Spinal cord (tissue), 10 donors: Measurements from ENCODE around the gene C8G. TPM values are rescaled to one million over a fixed set of nuclear protein-coding genes. Genes with fewer than 3 reads are reported as not detected.

Experiments
- DNase-seq, 6 donors: peaks; one replicate each; pipeline versions ENCODE4 v3.0.0 to v3.0.0-alpha.2; 2013 to 2015; ENCODE audit warnings: low spot score in 6 of 6, low read depth in 4 of 6
- H3K27ac ChIP-seq: one replicate; pipeline ENCODE4 v1.5.1; 2013; ENCODE audit warnings: low read depth, low read length, control low read depth
- H3K27me3 ChIP-seq: one replicate; pipeline ENCODE4 v1.6.1; 2013; ENCODE audit warnings: low read length; ENCODE audit not compliant: control insufficient read depth, insufficient read depth
- H3K36me3 ChIP-seq: one replicate; pipeline ENCODE4 v1.6.1; 2013; ENCODE audit warnings: low read length; ENCODE audit not compliant: control insufficient read depth, insufficient read depth
- H3K4me1 ChIP-seq: one replicate; pipeline ENCODE4 v1.6.1; 2013; ENCODE audit warnings: low read length; ENCODE audit not compliant: control insufficient read depth, insufficient read depth
- H3K4me3 ChIP-seq: one replicate; pipeline ENCODE4 v1.5.1; 2013; ENCODE audit warnings: low read depth, low read length, control low read depth
- H3K9me3 ChIP-seq: one replicate; pipeline ENCODE4 v1.6.1; 2013; ENCODE audit warnings: low read length; ENCODE audit not compliant: control insufficient read depth, insufficient read depth
- WGBS: methylation state at CpG from one replicate; pipeline ENCODE4 v1.1.5; 2013; ENCODE audit warnings: missing lambda C conversion rate; ENCODE audit not compliant: insufficient coverage; 5-methylcytosine and 5-hydroxymethylcytosine counted together
- polyA plus RNA-seq, 2 donors: library from polyadenylated mRNA; unstranded; fragments of 120-200 nt; gene quantifications; one replicate each; pipeline ENCODE4 v1.2.1, GENCODE V29; 2013; ENCODE audit not compliant: insufficient read length in 2 of 2
- total RNA-seq, 2 donors: library from RNA; depleted of rRNA in 1 of 2; stranded (reverse); fragments of 120-200 nt in 1 of 2; fragments of >200 nt in 1 of 2; gene quantifications; one replicate each; pipeline versions ENCODE4 v1.2.3 to v1.2.4, GENCODE V29; 2013 to 2014
- donor health status: healthy.

Gene C8G
- total and polyA plus RNA-seq, 4 donors = 1.3 to 1.7 (median 1.6) TPM; not detected in 1

DNA sequence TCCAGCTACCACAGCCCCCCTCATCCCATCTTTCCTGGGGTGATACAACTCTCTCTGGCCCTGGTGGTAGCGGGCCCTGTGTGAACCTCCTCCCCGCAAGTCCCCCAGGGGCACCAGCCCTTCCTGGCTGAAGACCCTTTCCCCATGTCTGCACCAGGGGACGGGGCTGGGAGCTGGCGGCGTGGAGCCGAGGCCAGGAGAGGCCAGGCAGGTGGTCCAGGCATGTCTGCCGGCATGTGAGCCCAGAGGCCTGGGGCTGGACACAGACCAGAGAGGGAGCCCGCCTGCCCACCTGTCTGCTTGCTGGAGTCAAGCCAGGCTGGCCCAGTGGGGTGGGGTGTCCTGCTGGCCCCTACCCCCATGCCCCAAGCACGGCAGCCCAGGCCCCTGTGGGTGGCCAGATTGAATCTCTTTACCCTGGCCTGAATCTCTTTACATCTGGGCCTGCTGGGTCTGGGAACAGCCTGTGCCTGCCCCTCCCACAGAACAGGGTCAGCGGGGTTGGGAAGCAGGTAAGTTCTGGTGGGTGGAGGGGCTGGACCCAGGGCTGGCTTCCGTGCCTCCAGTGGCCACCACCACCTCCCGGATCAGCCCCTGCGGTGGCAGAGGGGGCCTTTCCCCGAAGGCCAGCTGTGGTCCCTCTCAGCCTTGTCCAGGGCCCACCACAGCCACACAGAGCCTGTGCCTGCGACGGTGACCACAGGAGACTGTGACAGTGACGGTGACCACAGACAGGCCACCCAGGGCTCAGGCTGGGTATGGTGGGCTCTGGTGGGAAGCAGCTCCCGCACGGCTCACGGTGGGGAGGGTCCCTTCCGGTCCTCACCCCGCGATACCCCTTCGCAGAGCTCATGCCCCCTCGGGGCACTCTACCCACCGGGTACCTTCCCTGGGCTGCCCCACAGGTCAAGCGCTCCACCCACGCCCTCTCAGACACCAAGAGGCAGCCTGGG lies 14.1 kb downstream of the C8G start:
- 76% methylated on average over 26 of the region's 28 CpGs for WGBS
- peak overlapping the region; percentile 61 for H3K27ac ChIP-seq

DNA sequence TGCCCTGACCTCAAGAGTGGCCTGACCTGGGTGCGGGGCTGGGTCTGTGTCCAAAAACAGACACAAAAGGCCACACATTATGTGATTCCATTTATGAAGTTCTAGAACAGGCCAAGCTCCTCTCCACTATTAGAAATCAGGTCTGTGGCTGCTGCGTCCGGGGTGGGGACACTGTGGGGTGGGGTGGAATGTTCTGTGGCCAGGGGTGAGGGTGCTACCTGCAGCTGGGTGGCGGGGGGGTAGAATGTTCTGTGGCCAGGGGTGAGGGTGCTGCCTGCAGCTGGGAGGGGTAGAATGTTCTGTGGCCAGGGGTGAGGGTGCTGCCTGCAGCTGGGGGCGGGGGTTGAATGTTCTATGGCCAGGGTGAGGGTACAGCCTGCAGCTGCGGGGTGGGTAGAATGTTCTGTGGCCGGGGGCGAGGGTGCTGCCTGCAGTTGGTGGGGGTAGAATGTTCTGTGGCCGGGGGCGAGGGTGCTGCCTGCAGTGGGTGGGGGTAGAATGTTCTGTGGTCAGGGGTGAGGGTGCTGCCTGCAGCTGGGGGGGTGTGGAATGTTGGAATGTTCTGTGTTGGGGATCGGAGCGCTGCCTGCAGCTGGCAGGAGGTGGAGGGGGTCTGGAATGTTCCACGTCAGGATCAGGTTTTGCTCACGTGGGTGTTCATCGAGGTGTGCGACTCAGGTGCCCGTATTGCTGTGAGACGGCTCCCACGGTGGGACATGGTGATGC lies 15.3 kb downstream of the C8G start:
- Histone ChIP-seq H3K36me3 (no peaks in the 10 kb centered on the region), H3K4me1 (peaks cover 24% of the 10 kb centered on the region), H3K27ac (peak overlapping the region; percentile 61), H3K9me3 (no peaks in the 10 kb centered on the region), H3K27me3 (no peaks in the 10 kb centered on the region), H3K4me3 (no peak overlapping the region)
- DNase-seq = no peak
- WGBS = 87% methylated on average over 15 of the region's 19 CpGs

More for the DNA sequence above, 14.1 kb downstream of the C8G start:
- Histone ChIP-seq H3K4me1 (peaks cover 21% of the 10 kb centered on the region), H3K27me3 (no peaks in the 10 kb centered on the region), H3K9me3 (no peaks in the 10 kb centered on the region), H3K4me3 (no peak overlapping the region), H3K36me3 (no peaks in the 10 kb centered on the region)
- no peak for DNase-seq

DNA sequence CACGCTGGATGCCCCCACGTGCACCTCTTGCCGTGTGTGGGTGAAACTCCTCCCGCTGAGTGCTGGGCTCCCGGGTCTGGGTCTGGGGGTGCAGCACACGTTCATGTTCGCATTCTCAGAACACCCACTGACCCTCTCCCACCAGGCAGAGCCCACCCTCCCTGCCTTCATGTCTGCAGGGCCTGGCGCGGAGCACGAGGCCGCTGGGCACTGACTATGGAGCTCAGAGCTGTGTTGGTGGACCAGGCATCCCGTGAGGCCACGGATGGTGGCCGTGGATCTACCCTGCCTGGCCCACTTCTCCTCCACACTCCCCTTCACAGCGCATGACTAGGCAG lies 15.9 kb downstream of the C8G start:
- DNase-seq = no peak
- H3K36me3 ChIP-seq = no peaks in the 10 kb centered on the region
- no peak overlapping the region for H3K4me3 ChIP-seq
- WGBS = 81% methylated on average over 15 of the region's 15 CpGs
- H3K4me1 ChIP-seq = peaks cover 27% of the 10 kb centered on the region
- H3K27ac ChIP-seq = peak overlapping the region; percentile 15
- no peaks in the 10 kb centered on the region for H3K9me3 ChIP-seq
- no peaks in the 10 kb centered on the region for H3K27me3 ChIP-seq

DNA sequence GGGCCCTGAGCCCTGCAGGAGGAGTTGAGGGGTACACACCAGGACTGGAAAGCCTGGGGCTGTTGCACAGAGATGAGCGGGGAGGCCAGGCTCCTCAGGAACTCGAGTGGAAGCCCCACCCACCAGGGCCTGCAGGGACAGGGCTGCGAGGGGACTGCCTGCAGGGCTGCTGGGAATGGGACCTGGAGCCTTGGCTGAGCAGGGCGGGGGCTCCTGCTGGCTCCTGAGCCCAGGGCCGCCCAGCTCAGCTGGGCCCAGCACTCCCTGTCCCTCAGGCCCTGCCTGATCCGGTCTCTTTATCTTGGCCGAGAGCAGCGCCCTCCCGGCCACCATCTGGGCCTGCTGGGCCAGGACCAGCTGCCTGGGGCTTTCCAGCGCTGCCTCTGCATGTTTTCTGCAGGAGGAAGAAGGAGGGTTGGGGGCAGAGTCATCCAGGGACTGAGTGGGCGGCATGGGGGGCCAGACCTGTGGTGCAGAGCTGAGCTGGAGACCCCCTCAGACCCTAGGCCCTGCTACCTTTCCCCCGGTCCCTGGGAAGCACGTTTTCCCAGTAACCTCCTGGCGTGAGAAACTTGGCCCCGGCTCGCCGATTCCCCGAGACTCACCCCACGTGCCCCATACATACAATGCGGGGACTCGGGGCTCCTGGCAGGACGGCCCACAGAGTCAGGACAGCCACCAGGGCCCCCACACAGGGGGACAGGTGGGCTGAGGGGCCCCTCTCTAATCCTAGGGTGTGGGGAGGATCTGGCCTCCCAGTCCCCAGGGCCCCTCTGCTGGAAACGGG lies 16.4 kb downstream of the C8G start:
- 63% methylated on average over 16 of the region's 23 CpGs for WGBS
- DNase-seq = peak in 1 of 6 donors; percentile 66
- Histone ChIP-seq H3K27me3 (no peaks in the 10 kb centered on the region), H3K9me3 (no peaks in the 10 kb centered on the region), H3K4me3 (no peak overlapping the region), H3K27ac (peak overlapping the region; percentile 40), H3K36me3 (no peaks in the 10 kb centered on the region), H3K4me1 (peaks cover 32% of the 10 kb centered on the region)

DNA sequence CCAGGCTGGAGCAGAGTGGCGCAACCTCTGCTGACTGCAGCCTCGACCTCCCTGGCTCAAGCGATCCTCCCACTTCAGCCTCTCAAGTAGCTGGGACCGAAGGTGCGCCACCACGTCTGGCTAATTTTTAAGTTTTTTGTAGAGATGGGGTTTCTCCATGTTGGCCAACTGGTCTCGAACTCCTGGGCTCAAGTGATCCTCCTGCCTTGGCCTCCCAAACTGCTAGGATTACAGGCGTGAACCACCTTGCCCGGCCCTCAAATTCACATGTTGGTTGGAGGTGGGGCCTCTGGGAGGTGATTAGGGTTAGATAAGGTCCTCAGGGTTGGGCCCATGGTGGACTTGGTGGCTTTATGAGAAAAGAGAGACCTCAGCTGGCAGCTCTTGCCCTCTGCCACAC lies 17.1 kb downstream of the C8G start:
- DNase-seq = no peak
- no peak overlapping the region for H3K27ac ChIP-seq
- H3K36me3 ChIP-seq = no peaks in the 10 kb centered on the region
- no peak overlapping the region for H3K4me3 ChIP-seq
- H3K9me3 ChIP-seq = no peaks in the 10 kb centered on the region
- peaks cover 33% of the 10 kb centered on the region for H3K4me1 ChIP-seq
- no peaks in the 10 kb centered on the region for H3K27me3 ChIP-seq
- 97% methylated on average over 6 of the region's 9 CpGs for WGBS

DNA sequence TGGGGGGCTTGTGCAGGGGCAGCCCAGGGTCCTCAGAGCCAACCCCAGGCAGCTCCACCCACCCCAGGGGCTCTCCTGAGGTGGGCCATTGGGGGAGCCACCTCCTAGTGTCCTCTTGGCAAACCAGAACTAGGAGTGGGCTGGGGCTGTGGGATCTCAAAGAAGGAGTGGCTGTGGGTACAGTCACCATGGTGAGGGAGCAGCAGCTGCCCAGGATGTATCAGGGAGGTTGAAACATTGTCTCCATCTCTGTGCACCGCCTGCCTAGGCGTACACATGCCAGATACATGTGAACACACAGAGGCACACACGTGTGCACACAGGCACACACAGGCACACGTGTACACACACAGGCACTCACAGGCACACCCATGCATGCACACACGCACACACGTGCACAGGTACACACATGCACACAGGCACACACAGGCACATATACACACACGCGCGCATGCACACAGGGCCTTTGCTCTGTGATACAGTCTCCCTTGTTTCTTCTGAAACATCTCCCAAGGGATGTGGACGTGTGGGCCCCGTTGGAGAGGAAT lies 17.7 kb downstream of the C8G start:
- H3K27ac ChIP-seq = no peak overlapping the region
- H3K27me3 ChIP-seq = no peaks in the 10 kb centered on the region
- no peak for DNase-seq
- no peak overlapping the region for H3K4me3 ChIP-seq
- no peaks in the 10 kb centered on the region for H3K36me3 ChIP-seq
- H3K4me1 ChIP-seq = peaks cover 33% of the 10 kb centered on the region
- no peaks in the 10 kb centered on the region for H3K9me3 ChIP-seq
- WGBS = 75% methylated on average over 11 of the region's 11 CpGs

DNA sequence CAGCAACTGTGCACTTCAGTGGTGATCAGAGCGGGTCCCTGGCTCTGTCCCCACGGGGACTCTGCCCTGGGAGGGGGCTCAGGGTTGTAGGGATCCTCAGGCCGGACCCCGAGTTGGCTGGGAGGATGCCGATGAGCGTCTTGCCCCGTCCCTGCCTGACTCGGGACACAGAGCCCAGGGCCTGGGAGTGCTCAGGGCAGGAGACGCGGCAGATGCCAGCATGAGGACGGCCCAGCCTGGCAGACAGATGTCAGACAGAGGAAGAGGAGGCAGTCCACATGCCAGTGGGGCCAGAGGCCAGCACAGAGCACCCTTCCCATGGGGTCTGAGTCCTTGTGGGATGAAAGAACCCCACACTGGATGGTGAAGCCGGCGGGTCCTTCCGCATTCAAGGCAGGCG lies 18.3 kb downstream of the C8G start:
- H3K9me3 ChIP-seq = no peaks in the 10 kb centered on the region
- H3K4me1 ChIP-seq = peaks cover 33% of the 10 kb centered on the region
- no peak for DNase-seq
- H3K27me3 ChIP-seq = no peaks in the 10 kb centered on the region
- H3K27ac ChIP-seq = no peak overlapping the region
- 83% methylated on average over 15 of the region's 15 CpGs for WGBS
- no peaks in the 10 kb centered on the region for H3K36me3 ChIP-seq
- no peak overlapping the region for H3K4me3 ChIP-seq

DNA sequence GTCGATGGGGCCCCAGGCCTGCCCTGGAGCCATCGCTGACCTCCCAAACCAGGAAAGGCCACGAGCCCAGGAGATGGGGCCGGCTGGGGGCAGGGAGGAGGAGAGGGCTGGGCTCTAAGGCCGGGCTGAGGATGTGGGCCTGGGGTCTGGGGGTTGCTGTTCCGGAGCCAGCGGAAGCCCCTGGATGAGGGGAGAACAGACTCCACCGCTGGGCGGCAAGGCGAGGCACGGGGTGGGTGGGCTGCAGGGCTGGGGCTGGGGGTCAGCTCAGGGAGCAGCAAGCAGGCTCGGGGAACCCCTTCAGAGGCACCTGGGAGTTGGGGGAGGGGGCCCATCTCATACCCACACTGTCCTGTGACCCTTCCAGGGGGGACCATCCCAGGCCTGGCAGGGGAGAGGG lies 18.7 kb downstream of the C8G start:
- Histone ChIP-seq H3K27me3 (no peaks in the 10 kb centered on the region), H3K36me3 (no peaks in the 10 kb centered on the region), H3K4me3 (no peak overlapping the region), H3K27ac (no peak overlapping the region), H3K4me1 (peaks cover 33% of the 10 kb centered on the region), H3K9me3 (no peaks in the 10 kb centered on the region)
- no peak for DNase-seq
- 66% methylated on average over 6 of the region's 12 CpGs for WGBS

DNA sequence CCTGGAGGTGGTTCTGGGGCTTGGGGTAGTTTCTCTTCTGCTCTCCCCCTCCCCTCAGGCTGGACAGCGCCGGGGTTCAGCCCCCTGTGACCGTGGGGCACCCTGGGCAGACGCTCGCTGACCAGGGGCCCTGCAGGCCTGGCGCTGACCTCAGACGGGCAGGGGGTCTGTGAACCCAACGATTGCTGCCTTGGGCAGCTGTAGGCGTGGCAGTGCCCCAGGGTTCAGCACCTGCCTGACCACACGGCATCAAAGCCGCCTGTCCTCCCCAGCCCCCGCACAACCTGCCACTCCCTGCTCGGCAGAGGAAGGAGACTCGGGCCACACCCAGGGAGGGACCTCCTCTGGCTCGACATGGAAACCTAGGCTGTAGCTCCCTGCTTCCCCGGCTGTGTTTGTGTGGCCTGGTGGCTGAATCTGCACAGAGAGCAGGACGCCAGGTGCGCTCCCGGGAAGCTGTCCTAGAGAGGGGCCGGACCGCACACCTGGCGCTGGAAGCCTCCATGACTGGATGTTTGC lies 19.2 kb downstream of the C8G start:
- Histone ChIP-seq H3K4me3 (no peak overlapping the region), H3K4me1 (peaks cover 32% of the 10 kb centered on the region), H3K27ac (no peak overlapping the region), H3K27me3 (no peaks in the 10 kb centered on the region), H3K36me3 (no peaks in the 10 kb centered on the region), H3K9me3 (no peaks in the 10 kb centered on the region)
- DNase-seq = no peak
- WGBS = 71% methylated on average over 20 of the region's 22 CpGs
